Activated CD8-positive, alpha-beta memory T cell treated with anti-CD3 and anti-CD28 coated beads, Interleukin-2, amount 50 U/mL, for 1 hour (primary cell): Measurements from ENCODE around the gene ZBTB11.
"Not testable (repeated sequence)": the region's sequence is repeated elsewhere in the genome, so short reads cannot be mapped to it uniquely, and the experiment has no call there.

ENCODE experiments used
- DNase-seq: peaks from one replicate; pipeline ENCODE4 v3.0.0-alpha.2; 2020; ENCODE audit errors: extremely low read depth

The ZBTB11 gene

GRCh38 chr3:101643861-101644613 is 32.9 kb downstream of the ZBTB11 start:
- DNase-seq, result no peak

- no peak for DNase-seq
Observed at GRCh38 chr3:101643009-101643844, 33.7 kb downstream of the ZBTB11 start.

- no peak for DNase-seq
Observed at GRCh38 chr3:101642441-101642840, 34.5 kb downstream of the ZBTB11 start.

GRCh38 chr3:101641397-101642115 is 35.4 kb downstream of the ZBTB11 start:
- not testable (repeated sequence) for DNase-seq

GRCh38 chr3:101640256-101640655 is 36.7 kb downstream of the ZBTB11 start:
- no peak for DNase-seq

GRCh38 chr3:101639280-101639963 is 37.5 kb downstream of the ZBTB11 start:
- DNase-seq, result no peak

- no peak for DNase-seq
Observed at GRCh38 chr3:101638261-101638745, 38.6 kb downstream of the ZBTB11 start.

GRCh38 chr3:101637451-101637850 is 39.5 kb downstream of the ZBTB11 start:
- DNase-seq, result no peak

GRCh38 chr3:101635954-101636798 is 40.8 kb downstream of the ZBTB11 start:
- peak; percentile 11 for DNase-seq

- DNase-seq, result no peak
Observed at GRCh38 chr3:101635345-101635744, 41.6 kb downstream of the ZBTB11 start.

GRCh38 chr3:101634591-101635196 is 42.2 kb downstream of the ZBTB11 start:
- DNase-seq, result no peak

GRCh38 chr3:101633186-101633585 is 43.7 kb downstream of the ZBTB11 start:
- no peak for DNase-seq

- DNase-seq, result no peak
Observed at GRCh38 chr3:101632586-101632985, 44.3 kb downstream of the ZBTB11 start.

GRCh38 chr3:101631959-101632358 is 45.0 kb downstream of the ZBTB11 start:
- DNase-seq, result not testable (repeated sequence)

- DNase-seq, result no peak
Observed at GRCh38 chr3:101631098-101631796, 45.7 kb downstream of the ZBTB11 start.

GRCh38 chr3:101629219-101629618 is 47.7 kb downstream of the ZBTB11 start:
- DNase-seq, result no peak

GRCh38 chr3:101625879-101626278 is 51.1 kb downstream of the ZBTB11 start:
- no peak for DNase-seq

- DNase-seq, result no peak
Observed at GRCh38 chr3:101624857-101625256, 52.1 kb downstream of the ZBTB11 start.

- no peak for DNase-seq
Observed at GRCh38 chr3:101623656-101624055, 53.3 kb downstream of the ZBTB11 start.

GRCh38 chr3:101619734-101620133 is 57.2 kb downstream of the ZBTB11 start:
- DNase-seq, result no peak
